Large intestine (tissue), 3 donors: ENCODE measurements around the gene METTL25B. TPM values are rescaled to one million over a fixed set of nuclear protein-coding genes. Genes with fewer than 3 reads are reported as not detected.

Experiments used
- DNase-seq, 2 donors: peaks; one replicate each; pipeline versions ENCODE4 v3.0.0 to v3.0.0-alpha.2; 2013
- H3K27ac ChIP-seq: one replicate; pipeline ENCODE4 v1.5.1; 2013; ENCODE audit warnings: low read length
- H3K27me3 ChIP-seq: 2 replicates; pipeline ENCODE4 v1.6.1; 2013; ENCODE audit warnings: low read length; ENCODE audit not compliant: control insufficient read depth, insufficient read depth
- H3K36me3 ChIP-seq: 2 replicates; pipeline ENCODE4 v1.6.1; 2013; ENCODE audit warnings: low read length; ENCODE audit not compliant: control insufficient read depth, insufficient read depth
- H3K4me1 ChIP-seq: one replicate; pipeline ENCODE4 v1.6.1; 2013; ENCODE audit warnings: low read length; ENCODE audit not compliant: control insufficient read depth, insufficient read depth
- H3K4me3 ChIP-seq: one replicate; pipeline ENCODE4 v1.5.1; 2013; ENCODE audit warnings: low read length
- H3K9me3 ChIP-seq: one replicate; pipeline ENCODE4 v1.6.1; 2013; ENCODE audit warnings: mild to moderate bottlenecking, low read depth, low read length, moderate library complexity; ENCODE audit not compliant: control insufficient read depth
- WGBS: methylation state at CpG from one replicate; pipeline ENCODE4 v1.1.5; 2013; ENCODE audit warnings: low lambda C conversion rate; ENCODE audit not compliant: insufficient coverage; 5-methylcytosine and 5-hydroxymethylcytosine counted together
- polyA plus RNA-seq: library from polyadenylated mRNA; unstranded; fragments of 120-200 nt; gene quantifications from one replicate; pipeline ENCODE4 v1.2.1, GENCODE V29; 2013

The METTL25B gene
- polyA plus RNA-seq, 1 donor, result 59.3 TPM

DNA sequence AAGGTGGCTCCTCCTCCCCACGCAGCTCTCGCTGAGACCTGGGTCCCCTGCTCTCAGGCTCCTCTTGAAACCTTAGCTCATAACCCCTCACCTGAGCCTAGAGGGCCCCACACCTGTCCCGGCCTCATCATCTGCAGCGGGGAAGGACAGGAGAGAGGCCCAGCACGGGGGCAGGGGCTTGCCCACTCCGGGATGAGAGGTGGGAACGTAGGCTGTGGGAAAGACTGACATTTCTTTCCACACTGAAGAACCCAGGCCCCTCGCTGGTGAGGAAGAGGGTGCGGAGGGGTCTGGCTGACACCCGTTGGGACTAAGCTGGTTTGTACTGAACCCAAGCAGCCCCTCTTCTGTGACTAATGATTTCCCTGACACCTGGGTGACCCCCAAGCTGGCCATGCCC, 37.1 kb upstream of the METTL25B start:
- no CpG with 5 or more reads among the region's 10 CpGs for WGBS
- H3K4me1 ChIP-seq, result peaks cover 57% of the 10 kb centered on the region
- H3K27ac ChIP-seq, result no peak overlapping the region
- H3K9me3 ChIP-seq, result no peaks in the 10 kb centered on the region
- no peak overlapping the region for H3K4me3 ChIP-seq
- H3K27me3 ChIP-seq, result no peaks in the 10 kb centered on the region
- H3K36me3 ChIP-seq, result no peaks in the 10 kb centered on the region
- DNase-seq, result no peak

DNA sequence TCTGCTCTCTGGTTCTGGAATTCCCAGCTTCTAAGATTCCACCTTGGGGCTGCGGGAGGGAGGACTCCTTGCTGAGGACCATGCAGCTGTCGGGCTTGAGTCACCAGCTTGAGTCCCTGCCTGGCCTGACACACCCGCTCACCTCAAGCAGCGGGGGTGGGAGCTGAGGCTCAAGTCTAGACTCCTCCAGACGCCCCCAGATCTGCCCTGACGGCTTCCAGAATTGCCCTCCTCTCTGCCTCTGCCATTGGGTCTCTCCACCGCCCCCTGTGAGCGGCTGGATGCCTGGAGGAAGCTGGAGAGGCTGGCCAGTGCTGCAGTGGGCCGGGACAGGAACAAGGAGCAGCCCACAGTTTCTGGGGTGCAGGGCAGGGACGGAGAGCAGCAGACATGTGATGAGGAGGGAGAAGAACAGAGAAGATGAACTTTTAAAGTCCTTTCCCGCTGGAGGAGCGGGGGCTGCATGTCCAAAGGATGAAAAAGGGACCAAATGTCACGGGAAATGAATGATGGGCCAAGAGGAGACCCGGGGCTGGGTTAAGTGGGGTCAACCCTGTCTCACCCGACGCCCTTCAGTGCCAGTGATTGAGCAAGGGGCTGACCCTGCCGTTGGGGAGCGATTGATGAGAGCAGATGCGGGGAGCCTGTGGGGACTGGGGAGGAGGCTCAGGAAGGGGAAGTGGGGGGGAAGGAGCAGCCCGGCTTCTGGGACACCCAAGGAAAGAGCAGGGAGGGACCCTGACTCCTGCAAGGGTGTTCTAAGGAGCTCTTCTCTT, 36.4 kb upstream of the METTL25B start:
- H3K27me3 ChIP-seq, result no peaks in the 10 kb centered on the region
- H3K9me3 ChIP-seq, result no peaks in the 10 kb centered on the region
- peaks cover 57% of the 10 kb centered on the region for H3K4me1 ChIP-seq
- WGBS, result no CpG with 5 or more reads among the region's 20 CpGs
- no peak overlapping the region for H3K4me3 ChIP-seq
- H3K27ac ChIP-seq, result no peak overlapping the region
- peak in 1 of 2 donors; percentile 68 for DNase-seq
- H3K36me3 ChIP-seq, result no peaks in the 10 kb centered on the region

DNA sequence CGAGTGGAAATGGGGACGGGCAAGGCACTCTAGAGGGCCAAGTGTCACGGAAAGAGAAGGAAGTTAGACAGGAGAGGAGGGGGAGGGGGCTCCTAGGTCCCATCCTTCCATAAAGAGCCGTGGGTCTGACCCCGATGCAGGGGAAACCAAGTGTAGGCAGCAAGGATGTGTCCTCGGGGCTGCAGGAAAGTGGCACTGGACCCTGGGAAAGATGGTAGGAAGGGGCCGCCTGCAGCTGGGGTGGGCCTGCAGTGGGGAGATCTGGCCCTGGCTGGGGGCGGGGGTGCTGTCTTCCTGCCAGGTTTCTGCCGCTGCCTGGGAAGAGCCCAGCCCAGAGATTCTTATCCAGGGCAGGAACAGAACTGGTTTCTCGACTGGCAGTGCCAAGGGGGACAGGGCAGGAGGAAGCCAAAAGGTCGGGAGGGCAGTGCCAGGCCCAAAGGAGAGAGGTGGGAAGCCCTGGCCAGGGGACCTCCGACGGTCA, 35.8 kb upstream of the METTL25B start:
- no peak overlapping the region for H3K4me3 ChIP-seq
- no peaks in the 10 kb centered on the region for H3K36me3 ChIP-seq
- no peaks in the 10 kb centered on the region for H3K9me3 ChIP-seq
- no peak for DNase-seq
- peaks cover 57% of the 10 kb centered on the region for H3K4me1 ChIP-seq
- H3K27ac ChIP-seq, result peak overlapping the region; percentile 53
- no CpG with 5 or more reads among the region's 13 CpGs for WGBS
- no peaks in the 10 kb centered on the region for H3K27me3 ChIP-seq

DNA sequence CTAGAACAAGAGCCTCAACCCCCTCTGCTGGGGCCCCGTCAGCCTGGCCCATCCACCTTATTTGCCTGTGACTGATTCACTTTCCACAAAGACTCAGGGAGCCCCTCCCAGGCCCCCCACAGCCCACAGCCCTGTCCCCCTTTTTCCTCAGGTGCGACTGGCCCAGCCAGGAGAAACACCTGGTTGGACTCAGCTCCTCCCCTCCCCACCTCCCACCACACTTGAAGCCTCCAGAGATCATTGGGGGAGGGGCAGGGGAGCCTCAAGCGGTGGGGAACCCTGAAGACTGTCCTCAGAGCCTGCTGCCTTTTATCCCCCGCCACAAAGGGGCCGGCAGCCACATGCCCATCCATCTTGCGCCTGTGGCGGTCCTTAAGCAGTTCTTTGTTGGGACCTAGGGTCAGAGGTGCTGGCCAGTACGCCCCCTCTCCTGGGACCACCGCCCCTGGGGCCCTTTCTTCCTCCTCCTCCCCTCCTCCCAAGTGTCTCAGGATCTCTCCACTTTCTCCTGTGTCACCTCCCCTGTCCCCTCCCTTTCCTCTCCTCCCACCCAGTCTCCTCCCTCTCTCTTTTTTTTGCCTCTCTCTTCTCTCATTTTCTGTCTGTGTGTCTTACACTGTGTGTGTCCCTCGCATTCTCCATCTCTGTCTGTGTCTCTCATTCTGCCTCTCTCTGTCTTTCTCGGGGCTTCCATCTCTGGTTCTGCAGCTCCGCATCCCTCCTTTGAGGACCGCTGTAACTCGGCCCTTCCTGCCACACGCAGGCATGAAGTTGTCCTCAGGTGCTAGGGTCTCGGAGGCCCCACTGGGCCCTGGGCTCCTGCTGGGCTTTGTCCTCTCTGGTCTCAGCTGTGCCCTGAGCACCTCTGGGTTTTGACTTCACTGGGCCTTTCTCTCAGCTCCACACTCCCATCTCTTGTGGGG, 35.1 kb upstream of the METTL25B start:
- Histone ChIP-seq H3K36me3 (no peaks in the 10 kb centered on the region), H3K4me1 (peaks cover 57% of the 10 kb centered on the region), H3K9me3 (no peaks in the 10 kb centered on the region), H3K27ac (peak overlapping the region; percentile 53), H3K4me3 (no peak overlapping the region), H3K27me3 (no peaks in the 10 kb centered on the region)
- 43% methylated on average over 1 of the region's 16 CpGs for WGBS
- peak; percentile 83 to 89 for DNase-seq

DNA sequence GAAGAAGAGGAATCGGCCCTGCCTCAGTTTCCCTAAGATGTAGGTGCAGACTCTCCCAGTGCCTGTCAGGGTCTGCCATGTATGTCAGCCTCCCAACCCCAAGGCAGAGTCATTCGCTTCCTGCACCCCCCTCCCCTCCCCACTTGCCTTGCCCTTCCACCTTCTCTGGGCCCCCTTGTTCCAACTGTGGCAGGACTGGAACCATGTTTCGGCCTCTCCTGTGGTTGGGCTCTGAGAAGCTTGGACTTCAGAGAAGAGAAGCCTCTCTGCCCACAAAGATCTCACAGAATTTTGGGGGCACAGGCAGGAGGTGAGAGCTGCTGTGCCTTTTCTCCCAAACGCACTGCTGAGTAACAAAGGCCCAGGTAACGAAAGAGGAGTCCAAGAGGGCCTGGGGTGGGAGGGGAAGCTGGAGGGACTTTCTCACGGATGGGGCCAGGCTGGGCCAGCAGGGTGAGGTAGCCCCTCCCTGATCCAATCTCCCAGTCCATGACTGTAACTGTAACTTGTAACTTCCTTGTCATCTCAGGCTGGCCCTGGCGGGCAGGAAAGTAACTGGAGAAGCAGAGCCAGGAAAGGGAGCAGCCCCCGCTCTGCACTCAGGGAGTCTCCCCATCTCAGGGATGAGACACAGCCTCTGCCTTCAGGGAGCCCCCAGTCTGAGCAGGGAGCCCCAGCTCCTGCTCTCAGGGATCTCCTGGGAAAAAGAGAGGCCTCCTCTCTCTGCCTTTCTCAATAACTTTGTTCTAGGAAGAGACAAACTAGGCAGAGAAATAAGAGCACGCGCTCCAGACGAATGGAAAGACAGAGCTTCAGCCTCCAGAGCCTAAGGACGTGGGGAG, 34.2 kb upstream of the METTL25B start:
- DNase-seq, result peak in 1 of 2 donors; percentile 77

DNA sequence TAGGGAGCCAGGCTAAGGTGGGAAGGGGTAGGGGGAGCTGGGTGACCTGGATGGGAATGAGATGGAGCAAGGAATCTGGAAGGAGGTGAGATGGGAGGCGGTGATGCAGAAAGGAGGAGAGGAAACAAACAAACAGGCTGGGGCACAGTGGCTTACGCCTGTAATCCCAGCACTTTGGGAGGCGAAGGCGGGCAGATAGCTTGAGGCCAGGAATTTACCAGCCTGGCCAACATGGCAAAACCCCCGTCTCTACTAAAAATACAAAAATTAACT, 33.6 kb upstream of the METTL25B start:
- WGBS, result 100% methylated on average over 1 of the region's 5 CpGs
- Histone ChIP-seq H3K27me3 (no peaks in the 10 kb centered on the region), H3K27ac (peak overlapping the region; percentile 34)

More for the DNA sequence above, 34.2 kb upstream of the METTL25B start:
- WGBS, result 80% methylated on average over 1 of the region's 12 CpGs
- H3K27me3 ChIP-seq, result no peaks in the 10 kb centered on the region
- H3K4me3 ChIP-seq, result no peak overlapping the region
- H3K27ac ChIP-seq, result peak overlapping the region; percentile 41
- no peaks in the 10 kb centered on the region for H3K36me3 ChIP-seq
- no peaks in the 10 kb centered on the region for H3K9me3 ChIP-seq
- H3K4me1 ChIP-seq, result peaks cover 55% of the 10 kb centered on the region

DNA sequence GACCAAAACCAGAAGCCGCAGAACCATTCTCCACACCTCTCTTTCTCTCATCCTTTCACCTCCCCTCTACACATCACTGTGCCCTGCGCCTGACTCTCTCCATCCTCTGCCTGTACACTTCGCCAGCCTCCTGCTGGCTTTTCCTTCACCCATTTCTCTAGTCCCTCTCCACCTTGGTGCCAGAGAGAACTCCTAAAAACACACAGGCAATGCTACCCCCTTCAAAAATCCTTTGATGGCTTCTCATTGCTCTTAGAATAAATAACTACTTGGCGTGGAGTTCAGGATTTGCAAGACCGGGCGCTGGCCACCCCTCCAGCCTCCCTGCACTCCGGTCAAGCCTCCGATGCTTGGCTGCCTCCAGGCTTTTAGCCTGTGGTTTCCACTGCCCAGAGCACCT, 31.5 kb upstream of the METTL25B start:
- DNase-seq, result no peak
- Histone ChIP-seq H3K9me3 (no peaks in the 10 kb centered on the region), H3K27me3 (no peaks in the 10 kb centered on the region), H3K4me1 (peaks cover 29% of the 10 kb centered on the region), H3K27ac (no peak overlapping the region), H3K36me3 (no peaks in the 10 kb centered on the region), H3K4me3 (no peak overlapping the region)
- WGBS, result 100% methylated on average over 2 of the region's 8 CpGs

More for the DNA sequence above, 33.6 kb upstream of the METTL25B start:
- Histone ChIP-seq H3K9me3 (no peaks in the 10 kb centered on the region), H3K36me3 (no peaks in the 10 kb centered on the region), H3K4me3 (no peak overlapping the region), H3K4me1 (peaks cover 51% of the 10 kb centered on the region)
- no peak for DNase-seq

DNA sequence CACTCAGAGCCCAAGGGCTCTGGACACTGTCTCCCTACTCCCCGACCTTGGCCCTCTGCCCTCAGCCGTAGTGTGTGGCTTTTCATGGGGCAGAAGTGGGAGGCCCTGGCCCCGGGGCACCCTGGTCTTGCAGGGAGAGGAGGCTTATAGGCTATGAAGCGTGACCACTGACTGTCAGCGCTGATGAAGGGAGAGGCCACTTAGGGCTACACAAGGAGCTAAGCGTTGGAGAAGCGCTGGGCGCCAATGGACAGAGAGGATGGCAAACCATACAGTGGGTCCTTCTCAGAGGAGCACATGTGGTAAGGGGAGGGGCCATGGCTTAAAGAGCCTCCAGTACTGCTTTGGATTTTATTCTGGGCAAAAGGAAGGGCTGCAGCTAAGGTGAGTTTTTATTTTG, 30.8 kb upstream of the METTL25B start:
- H3K9me3 ChIP-seq, result no peaks in the 10 kb centered on the region
- WGBS, result no CpG with 5 or more reads among the region's 8 CpGs
- no peak overlapping the region for H3K4me3 ChIP-seq
- DNase-seq, result no peak
- H3K4me1 ChIP-seq, result peaks cover 22% of the 10 kb centered on the region
- H3K36me3 ChIP-seq, result no peaks in the 10 kb centered on the region
- H3K27me3 ChIP-seq, result no peaks in the 10 kb centered on the region
- H3K27ac ChIP-seq, result no peak overlapping the region

DNA sequence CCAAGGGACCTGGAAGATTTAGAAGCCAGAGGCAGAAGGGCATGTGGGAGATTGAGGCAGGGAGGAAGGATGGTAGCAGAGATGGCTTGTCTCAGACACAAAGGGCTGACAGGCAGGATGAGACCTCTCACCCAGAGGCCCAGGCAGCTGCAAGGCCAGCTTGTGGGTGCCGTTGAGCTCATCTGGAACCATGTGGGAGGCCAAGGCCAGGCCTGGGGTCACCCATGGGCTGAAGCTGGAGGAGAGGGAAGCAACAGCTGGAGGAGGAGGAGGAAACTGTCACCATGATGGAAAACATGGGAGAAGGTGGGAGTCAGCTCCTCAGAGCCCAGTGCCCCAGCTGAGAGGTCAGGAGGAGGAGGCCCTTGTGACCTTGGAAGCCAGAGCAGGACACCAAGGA, 29.3 kb upstream of the METTL25B start:
- Histone ChIP-seq H3K9me3 (no peaks in the 10 kb centered on the region), H3K27me3 (peaks cover 11% of the 10 kb centered on the region), H3K27ac (no peak overlapping the region), H3K4me1 (peaks cover 11% of the 10 kb centered on the region), H3K36me3 (no peaks in the 10 kb centered on the region), H3K4me3 (no peak overlapping the region)
- WGBS, result no CpG with 5 or more reads among the region's 1 CpG
- no peak for DNase-seq
